WTC11 (cell line): ENCODE measurements around the gene PPIP5K2.

ENCODE experiments used
- E2F1 ChIP-seq: sonication (generic); formaldehyde crosslinking; IDR thresholded peaks from 2 replicates; pipeline ENCODE4 v1.8.0; 2022; ENCODE audit warnings: mild to moderate bottlenecking, missing genetic modification reagents
- SMAD4 ChIP-seq: sonication (generic); formaldehyde crosslinking; IDR thresholded peaks from 2 replicates; pipeline ENCODE4 v1.8.0; 2022; ENCODE audit warnings: mild to moderate bottlenecking, missing genetic modification reagents
- TF ChIP-seq, protein P1 (sequence below): sonication (generic); formaldehyde crosslinking; IDR thresholded peaks from 2 replicates; pipeline ENCODE4 v1.8.0; 2022; ENCODE audit warnings: mild to moderate bottlenecking, missing genetic modification reagents
- TF ChIP-seq, protein P2 (sequence below): fragments of 200-600 bp; IDR thresholded peaks from 2 replicates; pipeline ENCODE4 v1.8.0; 2022; ENCODE audit warnings: antibody characterized with exemption
- TF ChIP-seq, protein P3 (sequence below): sonication (generic); formaldehyde crosslinking; IDR thresholded peaks from 2 replicates; pipeline ENCODE4 v1.8.0; 2023; ENCODE audit warnings: missing genetic modification reagents
- TF ChIP-seq, protein P4 (sequence below): sonication (generic); formaldehyde crosslinking; IDR thresholded peaks from 2 replicates; pipeline ENCODE4 v1.8.1; 2022; ENCODE audit warnings: low read depth, mild to moderate bottlenecking, moderate library complexity, missing genetic modification reagents, borderline replicate concordance

- TF ChIP-seq, protein P1, sequence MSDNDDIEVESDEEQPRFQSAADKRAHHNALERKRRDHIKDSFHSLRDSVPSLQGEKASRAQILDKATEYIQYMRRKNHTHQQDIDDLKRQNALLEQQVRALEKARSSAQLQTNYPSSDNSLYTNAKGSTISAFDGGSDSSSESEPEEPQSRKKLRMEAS (CRISPR knock-in tag): no peak
- TF ChIP-seq, protein P2, sequence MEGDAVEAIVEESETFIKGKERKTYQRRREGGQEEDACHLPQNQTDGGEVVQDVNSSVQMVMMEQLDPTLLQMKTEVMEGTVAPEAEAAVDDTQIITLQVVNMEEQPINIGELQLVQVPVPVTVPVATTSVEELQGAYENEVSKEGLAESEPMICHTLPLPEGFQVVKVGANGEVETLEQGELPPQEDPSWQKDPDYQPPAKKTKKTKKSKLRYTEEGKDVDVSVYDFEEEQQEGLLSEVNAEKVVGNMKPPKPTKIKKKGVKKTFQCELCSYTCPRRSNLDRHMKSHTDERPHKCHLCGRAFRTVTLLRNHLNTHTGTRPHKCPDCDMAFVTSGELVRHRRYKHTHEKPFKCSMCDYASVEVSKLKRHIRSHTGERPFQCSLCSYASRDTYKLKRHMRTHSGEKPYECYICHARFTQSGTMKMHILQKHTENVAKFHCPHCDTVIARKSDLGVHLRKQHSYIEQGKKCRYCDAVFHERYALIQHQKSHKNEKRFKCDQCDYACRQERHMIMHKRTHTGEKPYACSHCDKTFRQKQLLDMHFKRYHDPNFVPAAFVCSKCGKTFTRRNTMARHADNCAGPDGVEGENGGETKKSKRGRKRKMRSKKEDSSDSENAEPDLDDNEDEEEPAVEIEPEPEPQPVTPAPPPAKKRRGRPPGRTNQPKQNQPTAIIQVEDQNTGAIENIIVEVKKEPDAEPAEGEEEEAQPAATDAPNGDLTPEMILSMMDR: no peak
- no peak for TF ChIP-seq SMAD4
- TF ChIP-seq, protein P3, sequence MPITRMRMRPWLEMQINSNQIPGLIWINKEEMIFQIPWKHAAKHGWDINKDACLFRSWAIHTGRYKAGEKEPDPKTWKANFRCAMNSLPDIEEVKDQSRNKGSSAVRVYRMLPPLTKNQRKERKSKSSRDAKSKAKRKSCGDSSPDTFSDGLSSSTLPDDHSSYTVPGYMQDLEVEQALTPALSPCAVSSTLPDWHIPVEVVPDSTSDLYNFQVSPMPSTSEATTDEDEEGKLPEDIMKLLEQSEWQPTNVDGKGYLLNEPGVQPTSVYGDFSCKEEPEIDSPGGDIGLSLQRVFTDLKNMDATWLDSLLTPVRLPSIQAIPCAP (CRISPR knock-in tag): no peak
- no peak for TF ChIP-seq E2F1
- TF ChIP-seq, protein P4, sequence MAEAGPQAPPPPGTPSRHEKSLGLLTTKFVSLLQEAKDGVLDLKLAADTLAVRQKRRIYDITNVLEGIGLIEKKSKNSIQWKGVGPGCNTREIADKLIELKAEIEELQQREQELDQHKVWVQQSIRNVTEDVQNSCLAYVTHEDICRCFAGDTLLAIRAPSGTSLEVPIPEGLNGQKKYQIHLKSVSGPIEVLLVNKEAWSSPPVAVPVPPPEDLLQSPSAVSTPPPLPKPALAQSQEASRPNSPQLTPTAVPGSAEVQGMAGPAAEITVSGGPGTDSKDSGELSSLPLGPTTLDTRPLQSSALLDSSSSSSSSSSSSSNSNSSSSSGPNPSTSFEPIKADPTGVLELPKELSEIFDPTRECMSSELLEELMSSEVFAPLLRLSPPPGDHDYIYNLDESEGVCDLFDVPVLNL (CRISPR knock-in tag): no peak
Measured at GRCh38 chr5:103119070-103119764, 884 bp upstream of the PPIP5K2 start.
